Astrocyte (in vitro differentiated cells and primary cell): Measurements from ENCODE around the gene ACVRL1. TPM values are rescaled to one million over a fixed set of nuclear protein-coding genes. Genes with fewer than 3 reads are reported as not detected.

ENCODE experiments used
- DNase-seq: peaks from one replicate; pipeline ENCODE4 v3.0.0-alpha.2; 2010; ENCODE audit warnings: low read depth
- FAIRE-seq: peaks from 2 replicates; lab custom pipeline; 2011; peaks lifted over from hg19 to GRCh38; lab: Jason Lieb, UNC
- H2AFZ ChIP-seq: 2 replicates; pipeline ENCODE4 v1.6.0; 2012; ENCODE audit warnings: low read depth, low read length, inconsistent platforms
- H3K27ac ChIP-seq: 2 replicates; pipeline ENCODE4 v1.5.1; 2011; ENCODE audit warnings: low read depth, low read length, inconsistent platforms
- H3K27me3 ChIP-seq: 2 replicates; pipeline ENCODE4 v1.6.0; 2011; ENCODE audit warnings: low read length, inconsistent platforms; ENCODE audit not compliant: insufficient read depth
- H3K36me3 ChIP-seq: 2 replicates; pipeline ENCODE4 v1.5.1; 2011; ENCODE audit warnings: low read length, inconsistent platforms; ENCODE audit not compliant: insufficient read depth
- H3K4me1 ChIP-seq: 2 replicates; pipeline ENCODE4 v1.5.1; 2011; ENCODE audit warnings: low read length, inconsistent platforms; ENCODE audit not compliant: insufficient read depth
- H3K4me2 ChIP-seq: 2 replicates; pipeline ENCODE4 v1.6.0; 2012; ENCODE audit warnings: low read length, inconsistent platforms
- H3K4me3 ChIP-seq: 2 replicates; pipeline ENCODE4 v1.5.1; 2011; ENCODE audit warnings: low read depth, mild to moderate bottlenecking, low read length, inconsistent platforms; ENCODE audit not compliant: insufficient read depth
- H3K79me2 ChIP-seq: 2 replicates; pipeline ENCODE4 v1.6.0; 2012; ENCODE audit warnings: mild to moderate bottlenecking, low read length, inconsistent platforms; ENCODE audit not compliant: insufficient read depth
- H3K9ac ChIP-seq: 2 replicates; pipeline ENCODE4 v1.6.0; 2012; ENCODE audit warnings: mild to moderate bottlenecking, low read length, inconsistent platforms
- H3K9me3 ChIP-seq: 2 replicates; pipeline ENCODE4 v1.5.1; 2012; ENCODE audit warnings: low read depth, mild to moderate bottlenecking, low read length, inconsistent platforms; ENCODE audit not compliant: insufficient read depth
- H4K20me1 ChIP-seq: 2 replicates; pipeline ENCODE4 v1.6.0; 2012; ENCODE audit warnings: low read length, inconsistent platforms; ENCODE audit not compliant: insufficient read depth
- H3K27ac Mint-ChIP-seq: one replicate; pipeline ENCODE4 v1.8.0; 2021; ENCODE audit warnings: mild to moderate bottlenecking, mixed read lengths; ENCODE audit not compliant: unreplicated experiment
- H3K27me3 Mint-ChIP-seq: one replicate; pipeline ENCODE4 v1.8.0; 2021; ENCODE audit warnings: low read depth, mixed read lengths; ENCODE audit not compliant: unreplicated experiment
- H3K36me3 Mint-ChIP-seq: one replicate; pipeline ENCODE4 v1.8.0; 2021; ENCODE audit warnings: low read depth, mixed read lengths; ENCODE audit not compliant: unreplicated experiment
- H3K4me1 Mint-ChIP-seq: one replicate; pipeline ENCODE4 v1.8.0; 2021; ENCODE audit warnings: low read depth, mixed read lengths; ENCODE audit not compliant: unreplicated experiment
- H3K4me3 Mint-ChIP-seq: one replicate; pipeline ENCODE4 v1.8.0; 2021; ENCODE audit warnings: mild to moderate bottlenecking, moderate library complexity, mixed read lengths; ENCODE audit not compliant: unreplicated experiment
- H3K9me3 Mint-ChIP-seq: one replicate; pipeline ENCODE4 v1.8.0; 2021; ENCODE audit warnings: mild to moderate bottlenecking, mixed read lengths; ENCODE audit not compliant: unreplicated experiment
- EZH2 ChIP-seq: IDR thresholded peaks from 2 replicates; pipeline ENCODE4 v1.6.1; 2012; ENCODE audit warnings: mild to moderate bottlenecking, low read length, inconsistent platforms; ENCODE audit not compliant: insufficient read depth
- total RNA-seq: library from RNA; stranded (reverse); gene quantifications from 2 replicates; pipeline ENCODE4 v1.2.1, GENCODE V29; 2021
- TF ChIP-seq, protein P1 (sequence below): IDR thresholded peaks from 2 replicates; pipeline ENCODE4 v1.5.1; 2011; ENCODE audit warnings: low read depth, mild to moderate bottlenecking, inconsistent platforms, low read length, moderate library complexity; ENCODE audit not compliant: insufficient read depth

Gene ACVRL1
- total RNA-seq, 1 donor from 2014 or later: 0.95 TPM

DNA sequence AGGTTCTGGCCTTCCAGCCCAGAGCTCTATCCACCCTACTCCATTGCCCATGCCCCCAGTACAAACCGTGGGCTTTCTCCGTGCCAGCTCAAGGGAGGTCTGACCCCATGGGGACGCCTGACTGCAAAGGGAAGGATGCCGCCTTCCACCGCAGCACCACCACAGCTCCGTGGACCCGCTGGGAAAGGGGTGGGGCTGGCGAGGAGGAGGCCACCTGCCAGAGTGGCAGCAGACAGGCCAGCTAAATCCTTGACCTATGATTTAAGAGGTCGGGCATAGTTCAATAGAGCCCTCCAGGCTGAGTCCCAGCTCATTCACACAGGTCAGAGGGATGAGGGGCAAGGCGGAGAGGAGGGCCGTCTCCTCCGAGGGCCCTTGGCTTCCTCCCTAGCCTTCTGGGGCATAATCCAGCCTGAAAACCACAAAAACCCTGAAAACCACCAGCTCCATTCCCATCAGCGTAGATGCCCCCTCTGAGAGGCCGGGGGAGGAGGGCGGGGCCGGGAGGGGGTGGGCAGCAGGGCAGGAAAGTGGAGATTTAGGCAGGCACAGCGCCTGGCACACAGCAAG, 43.9 kb upstream of the ACVRL1 start:
- peaks cover 5% of the 10 kb centered on the region for H3K27me3 ChIP-seq
- Mint-ChIP-seq H3K9me3 (no peaks in the 10 kb centered on the region), H3K4me3 (peak overlapping the region; percentile 40), H3K36me3 (no peaks in the 10 kb centered on the region), H3K4me1 (peaks cover 13% of the 10 kb centered on the region), H3K27ac (no peak overlapping the region), H3K27me3 (peaks cover 39% of the 10 kb centered on the region)
- H4K20me1 ChIP-seq: no peaks in the 10 kb centered on the region
- H3K4me2 ChIP-seq: peak overlapping the region; percentile 84
- FAIRE-seq (no peak), DNase-seq (no peak)
- TF ChIP-seq, protein P1, sequence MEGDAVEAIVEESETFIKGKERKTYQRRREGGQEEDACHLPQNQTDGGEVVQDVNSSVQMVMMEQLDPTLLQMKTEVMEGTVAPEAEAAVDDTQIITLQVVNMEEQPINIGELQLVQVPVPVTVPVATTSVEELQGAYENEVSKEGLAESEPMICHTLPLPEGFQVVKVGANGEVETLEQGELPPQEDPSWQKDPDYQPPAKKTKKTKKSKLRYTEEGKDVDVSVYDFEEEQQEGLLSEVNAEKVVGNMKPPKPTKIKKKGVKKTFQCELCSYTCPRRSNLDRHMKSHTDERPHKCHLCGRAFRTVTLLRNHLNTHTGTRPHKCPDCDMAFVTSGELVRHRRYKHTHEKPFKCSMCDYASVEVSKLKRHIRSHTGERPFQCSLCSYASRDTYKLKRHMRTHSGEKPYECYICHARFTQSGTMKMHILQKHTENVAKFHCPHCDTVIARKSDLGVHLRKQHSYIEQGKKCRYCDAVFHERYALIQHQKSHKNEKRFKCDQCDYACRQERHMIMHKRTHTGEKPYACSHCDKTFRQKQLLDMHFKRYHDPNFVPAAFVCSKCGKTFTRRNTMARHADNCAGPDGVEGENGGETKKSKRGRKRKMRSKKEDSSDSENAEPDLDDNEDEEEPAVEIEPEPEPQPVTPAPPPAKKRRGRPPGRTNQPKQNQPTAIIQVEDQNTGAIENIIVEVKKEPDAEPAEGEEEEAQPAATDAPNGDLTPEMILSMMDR: no peak
- TF ChIP-seq EZH2: no peak
- no peak overlapping the region for H3K9ac ChIP-seq
- no peaks in the 10 kb centered on the region for H3K9me3 ChIP-seq
- H3K4me3 ChIP-seq: no peak overlapping the region
- H3K36me3 ChIP-seq: no peaks in the 10 kb centered on the region
- H2AFZ ChIP-seq: peak overlapping the region; percentile 64
- no peak overlapping the region for H3K27ac ChIP-seq
- peaks cover 15% of the 10 kb centered on the region for H3K4me1 ChIP-seq
- H3K79me2 ChIP-seq: no peaks in the 10 kb centered on the region

DNA sequence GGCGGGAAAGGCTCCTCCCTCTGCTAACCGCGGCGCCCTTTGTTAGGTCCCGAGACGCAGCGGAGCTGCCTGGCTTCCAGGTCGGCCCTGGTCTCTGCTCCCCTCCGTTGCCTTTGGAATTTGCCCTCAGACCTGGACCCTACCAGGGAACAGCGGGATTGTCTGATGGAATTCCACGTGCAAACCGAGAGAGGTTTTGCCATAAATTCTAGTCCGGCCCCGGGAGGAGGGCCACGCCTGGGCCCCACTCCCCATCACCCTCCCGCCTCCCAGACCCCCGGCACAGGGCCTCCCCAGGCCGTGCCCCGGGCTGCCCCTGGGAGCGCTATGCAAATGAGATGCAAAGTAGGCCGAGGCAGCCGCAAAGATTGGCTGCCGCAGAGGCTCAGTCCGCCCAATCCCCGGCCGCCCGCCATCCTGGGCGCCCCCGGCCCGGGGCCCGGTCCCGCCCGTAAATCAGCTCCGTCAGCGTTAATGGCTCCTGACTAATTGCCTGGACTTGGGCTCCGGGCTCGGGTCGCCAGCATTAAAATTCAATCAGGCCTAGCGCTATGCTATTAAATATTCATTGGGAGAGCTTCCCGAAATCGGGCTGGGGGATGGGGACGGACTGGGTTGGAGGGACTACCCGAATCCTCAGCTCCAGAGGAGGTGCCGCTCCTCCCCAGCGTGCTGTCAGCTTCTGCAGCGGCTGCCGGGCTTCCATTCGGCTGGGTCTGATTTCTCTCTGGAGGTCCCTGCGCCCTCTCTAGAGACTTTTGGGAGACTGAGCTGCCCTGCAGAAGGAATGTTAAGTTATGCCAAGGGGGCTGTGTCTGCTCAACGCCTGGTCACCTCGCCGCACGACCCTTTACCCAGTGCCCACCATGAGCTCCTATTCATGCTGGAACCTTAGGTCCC, 43.1 kb upstream of the ACVRL1 start:
- Histone ChIP-seq H4K20me1 (no peaks in the 10 kb centered on the region), H3K27me3 (peaks cover 5% of the 10 kb centered on the region), H3K9me3 (no peaks in the 10 kb centered on the region), H2AFZ (peak overlapping the region; percentile 64), H3K4me2 (peak overlapping the region; percentile 84), H3K27ac (no peak overlapping the region), H3K79me2 (no peaks in the 10 kb centered on the region), H3K9ac (peak overlapping the region; percentile 25), H3K4me1 (peaks cover 22% of the 10 kb centered on the region), H3K4me3 (peak overlapping the region; percentile 40), H3K36me3 (no peaks in the 10 kb centered on the region)
- H3K27ac Mint-ChIP-seq: no peak overlapping the region
- no peaks in the 10 kb centered on the region for H3K9me3 Mint-ChIP-seq
- H3K4me3 Mint-ChIP-seq: peak overlapping the region; percentile 76
- H3K27me3 Mint-ChIP-seq: peaks cover 44% of the 10 kb centered on the region
- no peak for FAIRE-seq
- TF ChIP-seq, protein P1: no peak
- peak; percentile 28 for TF ChIP-seq EZH2
- no peaks in the 10 kb centered on the region for H3K36me3 Mint-ChIP-seq
- DNase-seq: peak; percentile 27
- H3K4me1 Mint-ChIP-seq: peaks cover 13% of the 10 kb centered on the region
